Endothelial cell of umbilical vein (primary cell): ENCODE data around the gene CERK. TPM values are rescaled to one million over a fixed set of nuclear protein-coding genes. Genes with fewer than 3 reads are reported as not detected.

Experiments
- BruUV-seq: library from RNA; stranded (reverse); fragments of 400-500 nt; replicated peaks from 2 replicates; lab custom pipeline; 2021; lab: Mats Ljungman, UMichigan
- CTCF ChIA-PET: fragments of 300-600, 350-600 bp; sonication (Branson Sonifier 250); formaldehyde crosslinking; loops from one replicate; lab custom pipeline; 2021; ENCODE audit warnings: antibody characterized with exemption, inconsistent platforms; lab: Charles Lee
- POLR2A ChIA-PET: fragments of 300-600, 350-600 bp; sonication (Branson Sonifier 250); formaldehyde crosslinking; loops from one replicate; lab custom pipeline; 2021; ENCODE audit warnings: antibody characterized with exemption, inconsistent platforms; lab: Charles Lee
- DNase-seq: peaks from one replicate; pipeline ENCODE4 v3.0.0-alpha.2; 2011; ENCODE audit warnings: low read depth, low spot score
- FAIRE-seq: peaks from 2 replicates; lab custom pipeline; 2011; peaks lifted over from hg19 to GRCh38; lab: Jason Lieb, UNC
- H2AFZ ChIP-seq: 2 replicates; pipeline ENCODE4 v1.6.0; 2012; ENCODE audit warnings: low read depth, low read length, control low read depth, inconsistent platforms
- H3K27ac ChIP-seq: 2 replicates; pipeline ENCODE4 v1.5.1; 2011; ENCODE audit warnings: low read depth, mild to moderate bottlenecking, control low read depth, low read length, moderate library complexity; ENCODE audit not compliant: insufficient read depth
- H3K27me3 ChIP-seq, 2 experiments: 2 replicates each; pipeline versions ENCODE4 v1.6.0 to v1.6.1; 2011; ENCODE audit warnings: low read length in 2 of 2, mixed read lengths in 1 of 2; ENCODE audit not compliant: control insufficient read depth in 2 of 2, insufficient read depth in 2 of 2
- H3K36me3 ChIP-seq, 2 experiments: 2 replicates in 1 of 2; 3 replicates in 1 of 2; pipeline ENCODE4 v1.5.1; 2011; ENCODE audit warnings: low read length in 2 of 2, mild to moderate bottlenecking in 1 of 2, moderate library complexity in 1 of 2; ENCODE audit not compliant: control insufficient read depth in 2 of 2, insufficient read depth in 2 of 2; ENCODE audit errors: extremely low read depth in 1 of 2
- H3K4me1 ChIP-seq: 3 replicates; pipeline ENCODE4 v1.5.1; 2011; ENCODE audit warnings: mild to moderate bottlenecking, low read length; ENCODE audit not compliant: control insufficient read depth, insufficient read depth; ENCODE audit errors: extremely low read depth
- H3K4me2 ChIP-seq: 2 replicates; pipeline ENCODE4 v1.6.1; 2011; ENCODE audit warnings: low read length, control low read depth, mixed read lengths; ENCODE audit not compliant: insufficient read depth
- H3K4me3 ChIP-seq, 3 experiments: fragments of 200-600 bp in 1 of 3; sonication (generic), shearing (Covaris generic) in 1 of 3; replicated peaks in 1 of 3; 2 replicates each; pipeline ENCODE4 v1.5.1; 2011 to 2016; ENCODE audit warnings: control low read depth in 3 of 3, low read length in 3 of 3, mild to moderate bottlenecking in 2 of 3, inconsistent platforms in 1 of 3, low read depth in 1 of 3, moderate library complexity in 1 of 3; ENCODE audit not compliant: insufficient read depth in 1 of 3
- H3K79me2 ChIP-seq: 2 replicates; pipeline ENCODE4 v1.6.0; 2012; ENCODE audit warnings: low read length, inconsistent platforms; ENCODE audit not compliant: control insufficient read depth, insufficient read depth
- H3K9ac ChIP-seq: replicated peaks from 2 replicates; pipeline ENCODE3; 2011; ENCODE audit warnings: low read length, control low read depth; ENCODE audit not compliant: insufficient read depth; ENCODE audit errors: extremely low read depth
- H3K9me1 ChIP-seq: replicated peaks from 3 replicates; pipeline ENCODE4 v1.6.0; 2011; ENCODE audit warnings: mild to moderate bottlenecking, low read length; ENCODE audit not compliant: control insufficient read depth, insufficient read depth; ENCODE audit errors: extremely low read depth
- H3K9me3 ChIP-seq: replicated peaks from 2 replicates; pipeline ENCODE4 v1.5.1; 2012; ENCODE audit warnings: low read length, inconsistent platforms; ENCODE audit not compliant: control insufficient read depth, insufficient read depth
- H4K20me1 ChIP-seq: replicated peaks from 2 replicates; pipeline ENCODE3; 2011; ENCODE audit warnings: mild to moderate bottlenecking, low read length; ENCODE audit not compliant: control insufficient read depth, insufficient read depth; ENCODE audit errors: extremely low read depth
- EZH2 ChIP-seq: IDR thresholded peaks from 2 replicates; pipeline ENCODE4 v1.6.1; 2012; ENCODE audit warnings: borderline replicate concordance, low read depth, mild to moderate bottlenecking, moderate library complexity, low read length, inconsistent platforms; ENCODE audit not compliant: severe bottlenecking
- FOS ChIP-seq: IDR thresholded peaks from 2 replicates; pipeline ENCODE4 v1.6.1; 2011; ENCODE audit warnings: mild to moderate bottlenecking, low read length, moderate library complexity, borderline replicate concordance; ENCODE audit not compliant: insufficient read depth
- GATA2 ChIP-seq: IDR thresholded peaks from 2 replicates; pipeline ENCODE4 v1.7.0; 2011; ENCODE audit warnings: low read depth, mild to moderate bottlenecking, moderate library complexity, mixed read lengths, low read length; ENCODE audit not compliant: insufficient read length, insufficient read depth
- JUN ChIP-seq: IDR thresholded peaks from 2 replicates; pipeline ENCODE4 v1.6.1; 2011; ENCODE audit warnings: borderline replicate concordance, low read depth; ENCODE audit not compliant: insufficient read length, insufficient read depth
- MYC ChIP-seq: IDR thresholded peaks from one replicate; pipeline ENCODE4 v1.6.1; 2011; ENCODE audit warnings: mild to moderate bottlenecking, low read depth, low read length
- POLR2A ChIP-seq: IDR thresholded peaks from 2 replicates; pipeline ENCODE4 v1.6.1; 2012; ENCODE audit warnings: low read depth, mild to moderate bottlenecking, control low read depth, low read length
- POLR2AphosphoS5 ChIP-seq: IDR thresholded peaks from 2 replicates; pipeline ENCODE4 v1.6.1; 2012; ENCODE audit warnings: low read depth, mild to moderate bottlenecking, control low read depth, low read length, moderate library complexity; ENCODE audit not compliant: insufficient read depth
- dilution Hi-C: fragments of 300-500 bp; cut with MboI; formaldehyde crosslinking; loops from one replicate; pipeline ENCODE4 v1.15.0; 2019; ENCODE audit warnings: low sequenced_read_pairs; ENCODE audit not compliant: extremely low pct_ligation_motif_present
- intact Hi-C: fragments of 100-400 bp; cut with micrococcal nuclease; formaldehyde crosslinking; loops from one replicate; pipeline ENCODE4 v1.10.0; 2022
- polyA plus RNA-seq, 4 experiments: library from polyadenylated mRNA; depleted of rRNA in 3 of 4; stranded (reverse) in 3 of 4; unstranded in 1 of 4; fragments of >200 nt; gene quantifications; 2 replicates each; pipeline versions ENCODE4 v1.2.1 to v1.2.3, GENCODE V29; 2011 to 2012; ENCODE audit warnings: missing spikeins in 1 of 4
- total RNA-seq: library from RNA; stranded (reverse); gene quantifications from 2 replicates; pipeline ENCODE4 v1.2.3, GENCODE V29; 2021
- TF ChIP-seq, protein P1 (sequence below), 2 donors: IDR thresholded peaks; 1 replicate in 1 of 2; 2 replicates in 1 of 2; pipeline ENCODE4 v1.5.1; 2011; ENCODE audit warnings: low read length in 2 of 2, mild to moderate bottlenecking in 2 of 2, moderate library complexity in 2 of 2, control low read depth in 1 of 2, inconsistent platforms in 1 of 2, low read depth in 1 of 2; ENCODE audit not compliant: insufficient read depth in 1 of 2; ENCODE audit errors: extremely low read depth in 1 of 2
- TF ChIP-seq, protein P2 (sequence below): IDR thresholded peaks from 2 replicates; pipeline ENCODE4 v1.6.1; 2011; ENCODE audit not compliant: insufficient read depth, insufficient read length

CERK gene
- total and polyA plus RNA-seq, 2 donors (not counting 3 experiments of a cell fraction or from before 2014, with no cell fraction given): 61.1 to 88.0 TPM

DNA sequence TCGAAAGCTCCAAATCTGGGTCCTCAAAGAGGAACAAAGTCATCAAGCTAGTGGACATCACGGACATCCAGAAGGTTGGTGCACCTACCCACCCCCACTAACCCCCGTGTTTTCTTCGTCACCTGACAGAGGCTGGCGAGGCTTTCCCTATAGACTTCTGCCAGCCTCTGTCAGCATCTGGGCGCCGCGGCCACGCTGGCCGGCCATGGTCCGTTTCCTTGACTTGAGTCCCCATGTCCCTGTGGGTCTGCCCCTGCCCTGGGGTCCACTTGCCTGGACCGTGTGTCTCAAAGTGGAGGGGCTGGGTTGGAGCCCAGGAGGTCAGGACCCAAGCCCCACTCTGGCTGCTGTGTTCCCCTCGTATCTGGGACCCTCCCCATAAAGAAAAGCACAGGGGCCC lies 62.6 kb downstream of the CERK start:
- no peak for FAIRE-seq
- intact Hi-C loops: no loop called here

More for the DNA sequence above, 62.6 kb downstream of the CERK start:
- Histone ChIP-seq H3K4me1 (no peaks in the 10 kb centered on the region), H3K9ac (no peak overlapping the region), H3K4me2 (no peak overlapping the region), H4K20me1 (no peaks in the 10 kb centered on the region), H3K36me3 (no peaks in the 10 kb centered on the region), H3K79me2 (no peaks in the 10 kb centered on the region), H3K27ac (no peak overlapping the region), H3K27me3 (no peaks in the 10 kb centered on the region), H3K9me1 (no peaks in the 10 kb centered on the region), H3K4me3 (no peak overlapping the region), H2AFZ (no peak overlapping the region), H3K9me3 (no peaks in the 10 kb centered on the region)
- TF ChIP-seq POLR2A: no peak
- no peak for TF ChIP-seq GATA2
- TF ChIP-seq POLR2AphosphoS5: no peak
- no peak for TF ChIP-seq EZH2
- TF ChIP-seq, protein P1, sequence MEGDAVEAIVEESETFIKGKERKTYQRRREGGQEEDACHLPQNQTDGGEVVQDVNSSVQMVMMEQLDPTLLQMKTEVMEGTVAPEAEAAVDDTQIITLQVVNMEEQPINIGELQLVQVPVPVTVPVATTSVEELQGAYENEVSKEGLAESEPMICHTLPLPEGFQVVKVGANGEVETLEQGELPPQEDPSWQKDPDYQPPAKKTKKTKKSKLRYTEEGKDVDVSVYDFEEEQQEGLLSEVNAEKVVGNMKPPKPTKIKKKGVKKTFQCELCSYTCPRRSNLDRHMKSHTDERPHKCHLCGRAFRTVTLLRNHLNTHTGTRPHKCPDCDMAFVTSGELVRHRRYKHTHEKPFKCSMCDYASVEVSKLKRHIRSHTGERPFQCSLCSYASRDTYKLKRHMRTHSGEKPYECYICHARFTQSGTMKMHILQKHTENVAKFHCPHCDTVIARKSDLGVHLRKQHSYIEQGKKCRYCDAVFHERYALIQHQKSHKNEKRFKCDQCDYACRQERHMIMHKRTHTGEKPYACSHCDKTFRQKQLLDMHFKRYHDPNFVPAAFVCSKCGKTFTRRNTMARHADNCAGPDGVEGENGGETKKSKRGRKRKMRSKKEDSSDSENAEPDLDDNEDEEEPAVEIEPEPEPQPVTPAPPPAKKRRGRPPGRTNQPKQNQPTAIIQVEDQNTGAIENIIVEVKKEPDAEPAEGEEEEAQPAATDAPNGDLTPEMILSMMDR (IDR thresholded peaks at IDR 0.05; ENCODE audit: extremely low read depth in 1 of 2, insufficient read depth in 1 of 2, low read depth in 1 of 2, low read length in 2 of 2): no peak
- no peak for TF ChIP-seq FOS
- no peak for TF ChIP-seq JUN
- TF ChIP-seq, protein P2, sequence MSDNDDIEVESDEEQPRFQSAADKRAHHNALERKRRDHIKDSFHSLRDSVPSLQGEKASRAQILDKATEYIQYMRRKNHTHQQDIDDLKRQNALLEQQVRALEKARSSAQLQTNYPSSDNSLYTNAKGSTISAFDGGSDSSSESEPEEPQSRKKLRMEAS: no peak
- no peak for TF ChIP-seq MYC
- dilution Hi-C loops: no loop called here
- CTCF ChIA-PET: no interaction called here
- POLR2A ChIA-PET: no interaction called here
- BruUV-seq: no TSS peak
- no peak for DNase-seq
